Measurements from ENCODE around the gene AIFM2. TPM values are rescaled to one million over a fixed set of nuclear protein-coding genes. Genes with fewer than 3 reads are reported as not detected.
"Not testable (repeated sequence)": the region's sequence is repeated elsewhere in the genome, so short reads cannot be mapped to it uniquely, and the experiment has no call there.

AIFM2 gene
- total RNA-seq, 2 donors from 2014 or later: 17.1 to 17.9 TPM

DNA sequence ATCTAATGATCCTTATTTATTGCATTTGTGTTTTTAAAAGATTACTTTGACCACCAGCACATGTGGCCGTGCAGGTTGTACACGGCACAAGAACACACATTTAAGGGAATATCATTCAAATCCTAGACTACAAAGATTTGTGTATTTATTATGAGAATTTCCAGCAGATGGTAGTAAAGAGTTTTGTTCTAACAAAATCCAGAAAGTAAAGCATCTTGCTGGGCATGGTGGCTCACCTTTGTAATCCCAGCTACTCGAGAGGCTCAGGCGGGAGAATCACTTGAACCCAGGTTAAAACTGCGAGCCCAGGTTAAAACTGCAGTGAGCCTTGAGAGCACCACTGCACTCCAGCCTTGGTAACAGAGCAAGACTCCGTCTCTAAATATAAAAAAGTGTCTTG, 48.4 kb downstream of the AIFM2 start:
- H3K9me3 ChIP-seq: no peaks in the 10 kb centered on the region
- H3K4me3 ChIP-seq: no peak overlapping the region
- no peaks in the 10 kb centered on the region for H3K4me1 ChIP-seq (ENCODE audit: control insufficient read depth in 1 of 2, low read depth in 2 of 2)
- H3K36me3 ChIP-seq: no peaks in the 10 kb centered on the region
- TF ChIP-seq, protein P1, sequence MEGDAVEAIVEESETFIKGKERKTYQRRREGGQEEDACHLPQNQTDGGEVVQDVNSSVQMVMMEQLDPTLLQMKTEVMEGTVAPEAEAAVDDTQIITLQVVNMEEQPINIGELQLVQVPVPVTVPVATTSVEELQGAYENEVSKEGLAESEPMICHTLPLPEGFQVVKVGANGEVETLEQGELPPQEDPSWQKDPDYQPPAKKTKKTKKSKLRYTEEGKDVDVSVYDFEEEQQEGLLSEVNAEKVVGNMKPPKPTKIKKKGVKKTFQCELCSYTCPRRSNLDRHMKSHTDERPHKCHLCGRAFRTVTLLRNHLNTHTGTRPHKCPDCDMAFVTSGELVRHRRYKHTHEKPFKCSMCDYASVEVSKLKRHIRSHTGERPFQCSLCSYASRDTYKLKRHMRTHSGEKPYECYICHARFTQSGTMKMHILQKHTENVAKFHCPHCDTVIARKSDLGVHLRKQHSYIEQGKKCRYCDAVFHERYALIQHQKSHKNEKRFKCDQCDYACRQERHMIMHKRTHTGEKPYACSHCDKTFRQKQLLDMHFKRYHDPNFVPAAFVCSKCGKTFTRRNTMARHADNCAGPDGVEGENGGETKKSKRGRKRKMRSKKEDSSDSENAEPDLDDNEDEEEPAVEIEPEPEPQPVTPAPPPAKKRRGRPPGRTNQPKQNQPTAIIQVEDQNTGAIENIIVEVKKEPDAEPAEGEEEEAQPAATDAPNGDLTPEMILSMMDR (IDR thresholded peaks at IDR 0.05): no peak
- H3K27me3 ChIP-seq (replicated peaks; ENCODE audit: insufficient read depth): no peaks in the 10 kb centered on the region
- no peak for DNase-seq (ENCODE audit: low spot score)
- H3K27ac ChIP-seq: no peak overlapping the region
- ATAC-seq (ENCODE audit: insufficient number of reproducible peaks, low FRiP score, low read depth): no peak

DNA sequence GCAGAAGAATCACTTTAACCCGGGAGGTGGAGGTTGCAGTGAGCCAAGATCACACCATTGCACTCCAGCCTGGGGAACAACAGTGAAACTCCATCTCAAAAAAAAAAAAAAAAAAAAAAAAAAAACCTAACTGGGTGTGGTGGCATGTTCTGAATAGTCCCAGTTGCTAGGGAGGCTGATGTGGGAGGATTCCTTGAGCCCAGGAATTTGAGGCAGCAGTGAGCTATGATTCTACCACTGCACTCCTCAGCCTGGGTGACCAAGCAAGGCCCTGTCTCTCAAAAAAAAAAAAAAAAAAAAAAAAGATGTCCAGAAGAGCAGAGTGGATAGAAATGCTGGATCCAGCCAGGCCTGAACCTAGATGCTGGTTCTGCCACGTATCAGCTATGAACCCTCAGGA, 51.8 kb downstream of the AIFM2 start:
- H3K27me3 ChIP-seq (replicated peaks; ENCODE audit: insufficient read depth); ATAC-seq (ENCODE audit: insufficient number of reproducible peaks, low FRiP score, low read depth); H3K4me1 ChIP-seq (ENCODE audit: control insufficient read depth in 1 of 2, low read depth in 2 of 2); H3K4me3 ChIP-seq; H3K36me3 ChIP-seq; H3K9me3 ChIP-seq; DNase-seq (ENCODE audit: low spot score); H3K27ac ChIP-seq: not testable (repeated sequence)

GRCh38 chr10:70078937-70079336, 53.7 kb downstream of the AIFM2 start:
- Histone ChIP-seq H3K27ac (no peak overlapping the region), H3K9me3 (no peaks in the 10 kb centered on the region), H3K27me3 (replicated peaks; ENCODE audit: insufficient read depth) (no peaks in the 10 kb centered on the region), H3K4me3 (no peak overlapping the region), H3K4me1 (ENCODE audit: control insufficient read depth in 1 of 2, low read depth in 2 of 2) (no peaks in the 10 kb centered on the region), H3K36me3 (no peaks in the 10 kb centered on the region)
- DNase-seq (ENCODE audit: low spot score) (no peak), ATAC-seq (ENCODE audit: insufficient number of reproducible peaks, low FRiP score, low read depth) (no peak)
- TF ChIP-seq, protein P1 (IDR thresholded peaks at IDR 0.05): no peak

DNA sequence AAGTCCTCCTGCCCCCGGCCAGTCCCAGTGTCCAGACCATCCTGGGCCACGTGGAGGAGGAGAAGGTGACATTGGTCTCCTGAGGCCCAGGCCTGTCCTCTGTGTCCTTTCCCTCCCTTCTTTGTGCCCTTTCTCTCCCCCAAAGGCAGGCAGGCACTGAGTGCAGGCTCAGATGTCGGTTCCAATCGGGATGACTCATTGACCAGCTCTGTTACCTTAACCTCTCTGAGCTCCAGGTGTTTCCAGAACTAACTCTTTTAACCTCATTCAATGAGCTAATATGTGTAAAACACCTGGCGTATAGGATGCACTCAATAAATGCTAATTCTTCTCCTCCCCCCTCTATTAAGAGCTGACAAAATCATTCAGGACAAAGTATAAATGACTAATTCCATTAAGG, 54.3 kb downstream of the AIFM2 start:
- Histone ChIP-seq H3K9me3 (no peaks in the 10 kb centered on the region), H3K36me3 (no peaks in the 10 kb centered on the region), H3K27me3 (replicated peaks; ENCODE audit: insufficient read depth) (no peaks in the 10 kb centered on the region), H3K4me3 (no peak overlapping the region), H3K27ac (no peak overlapping the region), H3K4me1 (ENCODE audit: control insufficient read depth in 1 of 2, low read depth in 2 of 2) (no peaks in the 10 kb centered on the region)
- TF ChIP-seq, protein P1 (IDR thresholded peaks at IDR 0.05): no peak
- DNase-seq (ENCODE audit: low spot score): no peak
- ATAC-seq (ENCODE audit: insufficient number of reproducible peaks, low FRiP score, low read depth): no peak

- TF ChIP-seq, protein P1 (IDR thresholded peaks at IDR 0.05): no peak
- DNase-seq (ENCODE audit: low spot score) (no peak), ATAC-seq (ENCODE audit: insufficient number of reproducible peaks, low FRiP score, low read depth) (no peak)
- Histone ChIP-seq H3K9me3 (no peaks in the 10 kb centered on the region), H3K27ac (no peak overlapping the region), H3K4me1 (ENCODE audit: control insufficient read depth in 1 of 2, low read depth in 2 of 2) (no peaks in the 10 kb centered on the region), H3K27me3 (replicated peaks; ENCODE audit: insufficient read depth) (no peaks in the 10 kb centered on the region), H3K36me3 (no peaks in the 10 kb centered on the region), H3K4me3 (no peak overlapping the region)
Measured at GRCh38 chr10:70074971-70075370, 57.7 kb downstream of the AIFM2 start.

DNA sequence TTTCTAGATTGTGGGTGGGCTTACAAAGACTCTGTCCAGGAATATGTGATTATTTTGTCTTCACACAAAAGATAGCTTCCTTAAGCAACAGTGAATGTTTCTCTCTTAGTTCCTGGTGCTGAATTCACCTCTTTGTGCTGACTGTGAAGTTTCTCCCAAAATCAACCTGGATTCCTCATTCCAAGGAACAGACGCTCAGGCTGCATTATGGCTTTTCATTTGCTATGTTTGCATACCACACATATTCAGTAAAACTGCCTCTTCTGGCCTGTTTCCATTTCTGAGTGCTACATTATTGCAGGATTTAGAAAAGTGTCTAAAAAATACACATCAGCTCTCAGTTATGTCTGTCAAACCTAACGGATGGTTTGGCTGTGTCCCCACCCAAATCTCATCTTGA, 58.5 kb downstream of the AIFM2 start:
- TF ChIP-seq, protein P1 (IDR thresholded peaks at IDR 0.05): no peak
- no peaks in the 10 kb centered on the region for H3K9me3 ChIP-seq
- no peaks in the 10 kb centered on the region for H3K27me3 ChIP-seq (replicated peaks; ENCODE audit: insufficient read depth)
- ATAC-seq (ENCODE audit: insufficient number of reproducible peaks, low FRiP score, low read depth): no peak
- no peak for DNase-seq (ENCODE audit: low spot score)
- H3K36me3 ChIP-seq: no peaks in the 10 kb centered on the region
- H3K4me3 ChIP-seq: no peak overlapping the region
- no peaks in the 10 kb centered on the region for H3K4me1 ChIP-seq (ENCODE audit: control insufficient read depth in 1 of 2, low read depth in 2 of 2)
- H3K27ac ChIP-seq: no peak overlapping the region
